T-helper 1 cell (primary cell): Measurements from ENCODE around the gene CARD9.

Source experiments
- DNase-seq, 5 donors: peaks; one replicate each; pipeline ENCODE4 v3.0.0-alpha.2; 2012 to 2020

The CARD9 gene

GRCh38 chr9:136318776-136319241 is 54.7 kb downstream of the CARD9 start:
- DNase-seq, result no peak

DNA sequence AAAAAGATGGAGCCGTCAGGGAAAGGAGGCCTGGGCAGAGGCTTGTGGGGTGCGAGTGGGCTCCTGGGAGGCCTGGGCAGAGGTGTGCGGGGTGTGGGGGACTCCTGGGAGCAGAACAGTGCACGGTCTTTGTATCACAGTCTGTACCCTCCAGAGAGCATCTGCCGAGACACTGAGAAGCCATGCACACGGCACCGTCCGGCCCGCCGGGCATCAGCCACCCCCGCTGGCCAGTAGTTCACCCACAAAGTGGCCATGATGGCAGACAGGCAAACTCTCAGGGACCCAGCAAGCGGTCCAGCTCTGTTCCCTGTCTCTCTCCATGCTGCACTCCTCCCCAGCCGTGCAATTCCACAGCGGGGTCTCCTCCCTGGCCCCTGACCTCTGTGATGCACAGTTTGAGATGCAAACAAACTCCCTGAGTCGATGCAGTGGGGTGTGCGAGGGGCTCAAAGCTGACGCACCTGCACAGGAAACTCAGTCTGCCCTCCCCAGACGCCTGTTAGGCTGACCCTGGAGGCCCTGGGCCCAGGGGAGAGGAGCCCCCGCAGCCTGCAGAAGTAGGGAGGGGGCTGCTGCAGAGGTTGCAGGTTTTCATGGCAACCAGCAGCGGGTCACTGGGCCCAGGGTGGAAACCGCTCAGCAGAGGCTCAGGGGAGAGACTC is 55.2 kb downstream of the CARD9 start:
- no peak for DNase-seq

- DNase-seq, result no peak
Measured at GRCh38 chr9:136317695-136318094, 55.8 kb downstream of the CARD9 start.

- no peak for DNase-seq
Measured at GRCh38 chr9:136316896-136317676, 56.4 kb downstream of the CARD9 start.

DNA sequence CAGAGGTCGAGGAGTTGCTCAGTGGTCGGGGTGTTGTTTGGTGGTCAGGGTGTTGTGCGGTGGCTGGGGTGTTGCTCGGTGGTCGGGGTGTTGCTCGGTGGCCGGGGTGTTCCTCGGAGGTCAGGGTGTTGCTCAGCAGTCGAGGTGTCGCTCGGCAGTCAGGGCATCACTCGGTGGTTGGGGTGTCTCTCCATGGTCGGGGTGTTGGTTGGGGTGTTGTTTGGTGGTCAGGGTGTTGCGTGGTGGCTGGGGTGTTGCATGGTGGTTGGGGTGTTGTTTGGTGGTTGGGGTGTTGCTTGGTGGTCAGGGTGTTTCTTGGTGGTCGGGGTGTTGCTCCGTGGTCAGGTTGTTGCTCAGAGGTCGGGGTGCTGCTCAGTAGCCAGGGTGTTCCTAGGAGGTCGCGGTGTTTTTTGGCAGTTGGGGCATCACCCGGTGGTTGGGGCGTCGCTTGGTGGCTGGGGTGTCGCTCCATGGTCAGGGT is 57.2 kb downstream of the CARD9 start:
- DNase-seq, result no peak

DNA sequence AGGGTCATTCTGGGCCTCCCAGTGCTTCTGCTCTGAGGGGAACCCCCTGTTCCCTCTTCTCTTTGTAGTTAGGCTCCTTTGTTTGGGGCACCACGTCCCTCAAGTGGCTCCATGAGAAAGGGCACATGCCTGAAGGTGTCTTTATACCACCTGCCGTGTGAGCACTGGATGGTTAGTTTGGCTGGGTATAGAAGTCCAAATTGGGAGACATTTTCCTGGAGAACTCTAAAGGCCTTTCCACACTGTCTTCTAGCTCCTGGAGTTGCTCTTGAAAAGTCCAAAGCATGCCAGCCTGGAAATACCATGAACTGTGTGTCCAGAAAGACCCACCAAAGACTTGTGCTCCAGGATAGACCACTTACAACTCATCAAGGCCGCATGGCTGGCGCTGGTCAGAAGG is 58.5 kb downstream of the CARD9 start:
- no peak for DNase-seq

GRCh38 chr9:136314056-136314416 is 59.4 kb downstream of the CARD9 start:
- no peak for DNase-seq
